ENCODE data around the gene LYSMD1.

GRCh38 chr1:151189637-151190445, 24.1 kb upstream of the LYSMD1 start, which contains the start of gene VPS72:
- no peak for TF ChIP-seq CTCF (conservative IDR thresholded peaks at IDR 0.05; ENCODE audit: low read depth, low read length)
- TF ChIP-seq EZH2 (IDR thresholded peaks at IDR 0.05; ENCODE audit: low read length, unreplicated experiment): no peak
- TF ChIP-seq EZH2phosphoT487 (IDR thresholded peaks at IDR 0.05; ENCODE audit: borderline replicate concordance, low read length): no peak
